IMR-90 (cell line): ENCODE measurements around the gene IQSEC3. TPM values are rescaled to one million over a fixed set of nuclear protein-coding genes. Genes with fewer than 3 reads are reported as not detected.

Source experiments
- ATAC-seq: fragments of 200-7000 bp; cut with Tn5 transposase; 2 replicates; pipeline ENCODE4 v1.9.1; 2020; ENCODE audit warnings: low read depth, mild to moderate bottlenecking, moderate library complexity
- BruUV-seq: library from RNA; stranded (reverse); fragments of 400-500 nt; replicated peaks from 2 replicates; lab custom pipeline; 2021; lab: Mats Ljungman, UMichigan
- CTCF ChIA-PET: fragments of 300-600 bp; formaldehyde crosslinking; extraction: SDS; loops from one replicate; lab custom pipeline; 2021; ENCODE audit warnings: antibody characterized with exemption; lab: Yijun Ruan, JAX
- POLR2A ChIA-PET: fragments of 300-600 bp; sonication (Branson Sonifier 250); formaldehyde crosslinking; loops from one replicate; lab custom pipeline; 2022; ENCODE audit warnings: antibody characterized with exemption; ENCODE audit not compliant: unreplicated experiment; lab: Charles Lee
- DNase-seq: peaks from one replicate; pipeline ENCODE4 v3.0.0; 2013
- H2AFZ ChIP-seq: replicated peaks from 2 replicates; pipeline ENCODE3; 2013; ENCODE audit warnings: low read length, mild to moderate bottlenecking; ENCODE audit not compliant: poor library complexity
- H2AK5ac ChIP-seq: 2 replicates; pipeline ENCODE4 v1.6.1; 2013; ENCODE audit warnings: low read depth, low read length, inconsistent platforms
- H2AK9ac ChIP-seq: replicated peaks from 2 replicates; pipeline ENCODE3; 2013; ENCODE audit warnings: mild to moderate bottlenecking, low read depth, low read length, moderate library complexity; ENCODE audit not compliant: poor library complexity
- H2BK120ac ChIP-seq: 2 replicates; pipeline ENCODE4 v1.6.1; 2013; ENCODE audit warnings: low read depth, low read length, inconsistent platforms
- H2BK15ac ChIP-seq: 3 replicates; pipeline ENCODE4 v1.6.1; 2013; ENCODE audit warnings: low read depth, low read length, inconsistent platforms
- H2BK20ac ChIP-seq: 2 replicates; pipeline ENCODE4 v1.6.1; 2013; ENCODE audit warnings: low read depth, mild to moderate bottlenecking, inconsistent platforms, low read length, moderate library complexity
- H2BK5ac ChIP-seq: 2 replicates; pipeline ENCODE4 v1.6.1; 2013; ENCODE audit warnings: mild to moderate bottlenecking, low read depth, low read length, inconsistent platforms; ENCODE audit not compliant: poor library complexity, severe bottlenecking
- H3K14ac ChIP-seq: replicated peaks from 2 replicates; pipeline ENCODE4 v1.6.1; 2013; ENCODE audit warnings: low read depth, low read length, inconsistent platforms
- H3K18ac ChIP-seq: 2 replicates; pipeline ENCODE4 v1.6.1; 2013; ENCODE audit warnings: low read depth, low read length, control low read depth
- H3K23ac ChIP-seq: 2 replicates; pipeline ENCODE4 v1.6.1; 2013; ENCODE audit warnings: low read depth, low read length, inconsistent platforms
- H3K27ac ChIP-seq: 2 replicates; pipeline ENCODE4 v1.5.1; 2013; ENCODE audit warnings: mild to moderate bottlenecking, control low read depth, low read length; ENCODE audit not compliant: insufficient read depth
- H3K27me3 ChIP-seq: 2 replicates; pipeline ENCODE4 v1.6.1; 2013; ENCODE audit warnings: low read length; ENCODE audit not compliant: control insufficient read depth, insufficient read depth
- H3K36me3 ChIP-seq: 2 replicates; pipeline ENCODE4 v1.6.1; 2013; ENCODE audit warnings: low read length, mixed read lengths; ENCODE audit not compliant: control insufficient read depth, insufficient read depth
- H3K4ac ChIP-seq: 2 replicates; pipeline ENCODE4 v1.6.1; 2013; ENCODE audit warnings: low read depth, low read length, inconsistent platforms
- H3K4me1 ChIP-seq: 2 replicates; pipeline ENCODE4 v1.6.1; 2013; ENCODE audit warnings: low read length, mixed read lengths; ENCODE audit not compliant: control insufficient read depth, insufficient read depth
- H3K4me2 ChIP-seq: 2 replicates; pipeline ENCODE4 v1.6.1; 2013; ENCODE audit warnings: low read depth, mild to moderate bottlenecking, control low read depth, low read length, moderate library complexity
- H3K4me3 ChIP-seq: 2 replicates; pipeline ENCODE4 v1.5.1; 2013; ENCODE audit warnings: low read depth, mild to moderate bottlenecking, control low read depth, low read length, moderate library complexity; ENCODE audit not compliant: insufficient read depth
- H3K56ac ChIP-seq: 2 replicates; pipeline ENCODE4 v1.6.1; 2013; ENCODE audit warnings: low read length, inconsistent platforms; ENCODE audit not compliant: insufficient read depth; ENCODE audit errors: extremely low read depth
- H3K79me1 ChIP-seq, 2 experiments: 2 replicates each; pipeline ENCODE4 v1.6.1; 2013; ENCODE audit warnings: low read length in 2 of 2, inconsistent platforms in 1 of 2, low read depth in 1 of 2
- H3K9ac ChIP-seq: 2 replicates; pipeline ENCODE4 v1.6.1; 2013; ENCODE audit warnings: low read depth, low read length, control low read depth
- H3K9me1 ChIP-seq: 2 replicates; pipeline ENCODE4 v1.6.1; 2013; ENCODE audit warnings: low read length, inconsistent platforms; ENCODE audit not compliant: insufficient read depth
- H3K9me3 ChIP-seq: 2 replicates; pipeline ENCODE4 v1.6.1; 2013; ENCODE audit warnings: low read length; ENCODE audit not compliant: control insufficient read depth, insufficient read depth
- H4K20me1 ChIP-seq: 2 replicates; pipeline ENCODE4 v1.6.1; 2013; ENCODE audit warnings: low read length, inconsistent platforms; ENCODE audit not compliant: insufficient read depth
- H4K5ac ChIP-seq: 2 replicates; pipeline ENCODE4 v1.6.1; 2013; ENCODE audit warnings: mild to moderate bottlenecking, low read depth, low read length, control low read depth
- H4K8ac ChIP-seq, 2 experiments: 2 replicates each; pipeline ENCODE4 v1.6.1; 2013; ENCODE audit warnings: low read depth in 2 of 2, low read length in 2 of 2, control low read depth in 1 of 2, inconsistent platforms in 1 of 2
- H4K91ac ChIP-seq: 2 replicates; pipeline ENCODE4 v1.6.1; 2013; ENCODE audit warnings: low read depth, low read length, inconsistent platforms; ENCODE audit not compliant: insufficient read depth
- CEBPB ChIP-seq: IDR thresholded peaks from 2 replicates; pipeline ENCODE4 v1.6.1; 2012; ENCODE audit warnings: low read depth, low read length, improper control_type of control experiment
- CHD1 ChIP-seq: IDR thresholded peaks from 2 replicates; pipeline ENCODE4 v1.6.1; 2012; ENCODE audit warnings: low read depth, low read length, improper control_type of control experiment
- FOS ChIP-seq: fragments of 150-350 bp; IDR thresholded peaks from 2 replicates; pipeline ENCODE4 v1.6.1; 2016; ENCODE audit warnings: low read depth, low read length
- POLR2A ChIP-seq: IDR thresholded peaks from 2 replicates; pipeline ENCODE4 v1.6.1; 2012; ENCODE audit warnings: mild to moderate bottlenecking, low read depth, low read length
- RFX5 ChIP-seq: IDR thresholded peaks from 2 replicates; pipeline ENCODE4 v1.8.0; 2012; ENCODE audit warnings: low read depth, mild to moderate bottlenecking, low read length, moderate library complexity
- WGBS, 2 experiments: methylation state at CpG; one replicate each; pipeline versions ENCODE4 v1.1.5 to v1.1.7; 2013; ENCODE audit warnings: missing lambda C conversion rate in 2 of 2; ENCODE audit not compliant: insufficient read length in 1 of 2; ENCODE audit errors: extremely low coverage in 2 of 2; 5-methylcytosine and 5-hydroxymethylcytosine counted together
- dilution Hi-C: fragments of 300-500 bp; cut with HindIII; formaldehyde crosslinking; loops from one replicate; pipeline ENCODE4 v1.14.3; 2018; ENCODE audit warnings: low sequenced_read_pairs; ENCODE audit not compliant: unreplicated experiment
- in situ Hi-C: fragments of 300-500 bp; cut with MboI; formaldehyde crosslinking; loops from 3 replicates; pipeline ENCODE4 v1.14.3; 2019; ENCODE audit warnings: low sequenced_read_pairs, inconsistent platforms, mixed read lengths
- intact Hi-C: fragments of 100-400 bp; cut with micrococcal nuclease; formaldehyde crosslinking; loops from 2 replicates; pipeline ENCODE4 v1.10.0; 2022
- polyA plus RNA-seq, 3 experiments: library from polyadenylated mRNA; depleted of rRNA; stranded (reverse); fragments of >200 nt; gene quantifications; 2 replicates each; pipeline ENCODE4 v1.2.3, GENCODE V29; 2012; ENCODE audit warnings: low replicate concordance in 1 of 3
- total RNA-seq: library from RNA; depleted of rRNA; stranded (reverse); fragments of >200 nt; gene quantifications from 2 replicates; pipeline ENCODE4 v1.2.3, GENCODE V29; 2012
- TF ChIP-seq, protein P1 (sequence below): conservative IDR thresholded peaks from 2 replicates; pipeline ENCODE4 v1.5.1; 2012; ENCODE audit warnings: mild to moderate bottlenecking, low read depth, low read length, improper control_type of control experiment
- TF ChIP-seq, protein P2 (sequence below): fragments of 150-350 bp; IDR thresholded peaks from 2 replicates; pipeline ENCODE4 v1.6.1; 2016; ENCODE audit warnings: low read depth, mild to moderate bottlenecking, low read length, moderate library complexity, borderline replicate concordance

The IQSEC3 gene
- total and polyA plus RNA-seq, 2 of the 4 experiments (the other 2 are of a cell fraction) = 0.10 TPM; not detected in 1

DNA sequence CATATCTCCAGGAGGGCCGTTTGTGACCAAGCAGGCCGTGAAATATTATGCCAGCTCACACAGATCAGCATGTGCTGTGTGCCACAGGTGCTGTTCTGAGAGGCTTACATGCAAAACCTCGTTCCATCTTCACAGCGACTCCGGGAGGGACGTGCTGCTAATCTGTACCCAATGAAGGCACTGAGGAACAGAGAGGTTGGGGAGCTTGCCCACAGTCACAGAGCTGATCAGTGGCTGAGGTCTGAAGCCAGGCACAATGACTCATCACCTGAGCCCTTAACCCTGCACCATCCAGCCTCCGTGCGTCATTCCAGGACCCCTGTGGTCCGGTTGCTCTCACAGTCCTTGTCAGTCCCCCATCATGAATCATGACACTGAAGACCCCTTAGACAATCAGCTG, 80.7 kb downstream of the IQSEC3 start:
- no peak overlapping the region for H2BK120ac ChIP-seq
- H2BK20ac ChIP-seq = no peak overlapping the region
- no peak overlapping the region for H4K5ac ChIP-seq
- CTCF ChIA-PET = no interaction called here
- TF ChIP-seq, protein P1, sequence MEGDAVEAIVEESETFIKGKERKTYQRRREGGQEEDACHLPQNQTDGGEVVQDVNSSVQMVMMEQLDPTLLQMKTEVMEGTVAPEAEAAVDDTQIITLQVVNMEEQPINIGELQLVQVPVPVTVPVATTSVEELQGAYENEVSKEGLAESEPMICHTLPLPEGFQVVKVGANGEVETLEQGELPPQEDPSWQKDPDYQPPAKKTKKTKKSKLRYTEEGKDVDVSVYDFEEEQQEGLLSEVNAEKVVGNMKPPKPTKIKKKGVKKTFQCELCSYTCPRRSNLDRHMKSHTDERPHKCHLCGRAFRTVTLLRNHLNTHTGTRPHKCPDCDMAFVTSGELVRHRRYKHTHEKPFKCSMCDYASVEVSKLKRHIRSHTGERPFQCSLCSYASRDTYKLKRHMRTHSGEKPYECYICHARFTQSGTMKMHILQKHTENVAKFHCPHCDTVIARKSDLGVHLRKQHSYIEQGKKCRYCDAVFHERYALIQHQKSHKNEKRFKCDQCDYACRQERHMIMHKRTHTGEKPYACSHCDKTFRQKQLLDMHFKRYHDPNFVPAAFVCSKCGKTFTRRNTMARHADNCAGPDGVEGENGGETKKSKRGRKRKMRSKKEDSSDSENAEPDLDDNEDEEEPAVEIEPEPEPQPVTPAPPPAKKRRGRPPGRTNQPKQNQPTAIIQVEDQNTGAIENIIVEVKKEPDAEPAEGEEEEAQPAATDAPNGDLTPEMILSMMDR = no peak
- TF ChIP-seq CHD1 (no peak), CEBPB (no peak), RFX5 (no peak), FOS (no peak), POLR2A (no peak)
- TF ChIP-seq, protein P2, sequence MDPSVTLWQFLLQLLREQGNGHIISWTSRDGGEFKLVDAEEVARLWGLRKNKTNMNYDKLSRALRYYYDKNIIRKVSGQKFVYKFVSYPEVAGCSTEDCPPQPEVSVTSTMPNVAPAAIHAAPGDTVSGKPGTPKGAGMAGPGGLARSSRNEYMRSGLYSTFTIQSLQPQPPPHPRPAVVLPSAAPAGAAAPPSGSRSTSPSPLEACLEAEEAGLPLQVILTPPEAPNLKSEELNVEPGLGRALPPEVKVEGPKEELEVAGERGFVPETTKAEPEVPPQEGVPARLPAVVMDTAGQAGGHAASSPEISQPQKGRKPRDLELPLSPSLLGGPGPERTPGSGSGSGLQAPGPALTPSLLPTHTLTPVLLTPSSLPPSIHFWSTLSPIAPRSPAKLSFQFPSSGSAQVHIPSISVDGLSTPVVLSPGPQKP = no peak
- H3K14ac ChIP-seq = no peak overlapping the region
- H3K27me3 ChIP-seq = peaks cover 55% of the 10 kb centered on the region
- ATAC-seq (no peak), DNase-seq (no peak)
- H3K9ac ChIP-seq = no peak overlapping the region
- no peak overlapping the region for H2AFZ ChIP-seq
- H3K4me3 ChIP-seq = no peak overlapping the region
- H2BK5ac ChIP-seq = no peak overlapping the region
- no peak overlapping the region for H3K23ac ChIP-seq
- H4K8ac ChIP-seq = no peak overlapping the region
- in situ Hi-C loops = no loop called here
- no peaks in the 10 kb centered on the region for H3K9me1 ChIP-seq
- dilution Hi-C loops = no loop called here
- POLR2A ChIA-PET = no interaction called here
- no peak overlapping the region for H3K27ac ChIP-seq
- no peak overlapping the region for H3K4ac ChIP-seq
- no peak overlapping the region for H2BK15ac ChIP-seq
- H2AK5ac ChIP-seq = no peak overlapping the region
- H3K79me1 ChIP-seq = no peaks in the 10 kb centered on the region
- H3K9me3 ChIP-seq = no peaks in the 10 kb centered on the region
- no peak overlapping the region for H3K56ac ChIP-seq
- intact Hi-C loops = no loop called here
- WGBS, 2 experiments = 78% methylated on average over 5 of the region's 9 CpGs; no CpG with 5 or more reads in 1 of the 2 experiments
- H4K91ac ChIP-seq = no peak overlapping the region
- no peak overlapping the region for H2AK9ac ChIP-seq
- H3K36me3 ChIP-seq = no peaks in the 10 kb centered on the region
- H3K4me1 ChIP-seq = peaks cover under 1% of the 10 kb centered on the region; the same call in 1 of the 2 replicates
- no TSS peak for BruUV-seq
- H3K4me2 ChIP-seq = no peak overlapping the region
- H3K18ac ChIP-seq = no peak overlapping the region
- no peaks in the 10 kb centered on the region for H4K20me1 ChIP-seq
